Amygdala (tissue), 56 donors: Measurements from ENCODE around the gene LRRC8A.
"Not testable (repeated sequence)": the region's sequence is repeated elsewhere in the genome, so short reads cannot be mapped to it uniquely, and the experiment has no call there.

Experiments
- DNase-seq, 56 donors: peaks; one replicate each; lab custom pipeline; 2025; lab: John Stamatoyannopoulos, UW

LRRC8A gene

DNA sequence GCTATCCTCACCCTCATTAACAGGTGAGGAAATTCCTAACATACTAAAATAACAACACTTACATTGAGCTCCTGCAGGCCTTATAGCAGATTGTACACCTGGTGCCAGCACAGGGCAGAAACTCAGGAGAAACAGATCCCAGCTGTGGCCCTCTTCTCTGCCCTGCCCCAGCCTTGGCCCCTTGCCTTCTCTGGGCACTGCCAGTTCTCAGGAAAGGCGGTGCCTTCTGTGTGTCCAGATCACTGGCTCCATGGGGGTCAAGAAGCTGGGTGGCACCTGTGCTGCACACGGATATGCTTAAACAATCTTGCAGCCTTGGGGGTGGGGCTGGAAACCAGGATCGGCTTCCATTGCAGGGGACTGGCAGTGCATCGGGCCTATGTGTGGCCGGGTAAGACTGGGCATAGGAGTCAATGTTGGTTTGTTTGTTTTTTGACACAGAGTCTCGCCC, 19.5 kb upstream of the LRRC8A start:
- DNase-seq = no peak

DNA sequence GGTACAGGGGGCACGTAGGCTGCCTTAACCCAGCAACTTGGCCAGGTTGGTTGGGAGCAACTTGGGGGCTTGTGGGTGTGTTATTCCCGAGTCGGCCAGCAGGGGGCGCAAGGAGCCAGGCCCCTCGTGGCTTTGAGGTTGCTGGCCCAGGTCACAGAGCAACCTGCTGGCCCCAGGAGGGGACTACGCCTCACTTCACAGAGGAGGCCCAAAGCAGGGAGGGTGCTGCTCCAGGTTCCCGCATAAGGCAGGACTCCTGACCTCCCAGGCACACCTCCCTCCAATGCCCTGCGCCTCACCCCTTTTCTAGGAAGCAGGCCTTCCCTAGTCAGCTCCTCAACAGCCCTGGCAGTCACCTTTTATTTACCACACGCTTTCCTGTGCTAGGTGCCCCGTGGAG, 18.3 kb upstream of the LRRC8A start:
- DNase-seq = peak in 34 of 56 donors; percentile 16 to 74 (median 36)

DNA sequence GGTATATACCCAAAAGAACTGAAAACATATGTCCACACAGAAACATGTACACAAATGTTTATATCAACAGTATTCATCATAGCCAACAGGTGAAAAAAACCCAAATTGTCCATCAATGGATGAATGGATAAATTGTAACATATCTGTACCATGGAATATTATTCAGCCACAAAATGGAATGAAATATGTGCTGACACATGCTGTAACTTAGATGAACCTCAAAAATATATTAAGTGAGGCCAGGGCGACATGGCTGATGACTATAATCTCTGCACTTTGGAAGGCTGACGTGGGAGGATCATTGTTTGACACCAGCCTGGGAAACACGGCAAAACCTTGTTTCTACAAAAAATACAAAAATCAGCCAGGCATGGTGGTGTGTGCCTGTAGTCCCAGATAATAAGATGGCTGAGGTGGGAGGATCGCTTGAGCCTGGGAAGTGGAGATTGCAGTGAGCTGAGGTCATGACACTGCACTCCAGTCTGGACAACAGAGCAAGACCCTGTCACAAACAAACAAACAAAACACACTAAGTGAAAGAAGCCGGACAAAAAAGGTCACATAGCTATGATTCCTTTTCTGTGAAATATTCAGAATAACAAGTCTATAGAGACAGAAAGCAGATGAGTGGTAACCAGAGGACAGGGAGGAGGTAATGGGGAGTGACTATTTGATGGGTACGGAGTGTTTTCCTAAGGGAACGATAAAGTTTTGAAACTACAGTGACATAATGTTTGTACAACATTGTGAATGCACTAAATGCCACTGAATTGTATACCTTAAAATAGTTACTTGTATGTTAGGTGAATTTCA, 11.6 kb upstream of the LRRC8A start:
- no peak for DNase-seq

DNA sequence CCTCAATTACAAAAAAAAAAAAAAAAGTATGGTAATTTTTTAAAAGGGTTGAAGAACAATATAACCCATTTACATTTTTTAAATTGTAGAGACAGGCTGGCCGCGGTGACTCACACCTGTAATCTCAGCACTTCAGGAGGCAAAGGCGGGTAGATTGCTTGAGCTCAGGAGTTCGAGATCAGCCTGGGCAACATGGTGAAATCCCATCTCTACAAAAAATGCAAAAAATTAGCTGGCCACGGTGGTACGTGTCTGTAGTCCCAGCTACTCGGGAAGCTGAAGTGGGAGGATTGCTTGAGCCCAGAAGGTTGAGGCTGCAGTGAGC, 11.0 kb upstream of the LRRC8A start:
- not testable (repeated sequence) for DNase-seq

DNA sequence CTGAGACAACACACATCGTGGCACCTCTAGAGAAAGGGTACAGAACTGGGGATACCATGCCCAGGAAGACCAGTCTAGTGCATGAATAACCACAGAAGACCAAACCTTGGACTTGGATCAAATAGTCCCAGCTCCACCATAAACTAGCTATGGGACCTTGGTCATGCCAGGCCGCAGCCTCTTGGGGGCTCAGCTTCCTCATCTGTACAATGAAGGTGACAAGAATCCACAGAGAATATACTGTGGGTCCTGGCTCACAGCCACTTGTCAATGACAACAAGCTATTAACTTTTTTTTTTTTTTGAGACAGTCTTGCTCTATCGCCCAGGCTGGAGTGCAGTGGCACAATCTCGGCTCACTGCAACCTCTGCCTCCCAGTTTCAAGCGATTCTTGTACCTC, 4.1 kb upstream of the LRRC8A start:
- no peak for DNase-seq

DNA sequence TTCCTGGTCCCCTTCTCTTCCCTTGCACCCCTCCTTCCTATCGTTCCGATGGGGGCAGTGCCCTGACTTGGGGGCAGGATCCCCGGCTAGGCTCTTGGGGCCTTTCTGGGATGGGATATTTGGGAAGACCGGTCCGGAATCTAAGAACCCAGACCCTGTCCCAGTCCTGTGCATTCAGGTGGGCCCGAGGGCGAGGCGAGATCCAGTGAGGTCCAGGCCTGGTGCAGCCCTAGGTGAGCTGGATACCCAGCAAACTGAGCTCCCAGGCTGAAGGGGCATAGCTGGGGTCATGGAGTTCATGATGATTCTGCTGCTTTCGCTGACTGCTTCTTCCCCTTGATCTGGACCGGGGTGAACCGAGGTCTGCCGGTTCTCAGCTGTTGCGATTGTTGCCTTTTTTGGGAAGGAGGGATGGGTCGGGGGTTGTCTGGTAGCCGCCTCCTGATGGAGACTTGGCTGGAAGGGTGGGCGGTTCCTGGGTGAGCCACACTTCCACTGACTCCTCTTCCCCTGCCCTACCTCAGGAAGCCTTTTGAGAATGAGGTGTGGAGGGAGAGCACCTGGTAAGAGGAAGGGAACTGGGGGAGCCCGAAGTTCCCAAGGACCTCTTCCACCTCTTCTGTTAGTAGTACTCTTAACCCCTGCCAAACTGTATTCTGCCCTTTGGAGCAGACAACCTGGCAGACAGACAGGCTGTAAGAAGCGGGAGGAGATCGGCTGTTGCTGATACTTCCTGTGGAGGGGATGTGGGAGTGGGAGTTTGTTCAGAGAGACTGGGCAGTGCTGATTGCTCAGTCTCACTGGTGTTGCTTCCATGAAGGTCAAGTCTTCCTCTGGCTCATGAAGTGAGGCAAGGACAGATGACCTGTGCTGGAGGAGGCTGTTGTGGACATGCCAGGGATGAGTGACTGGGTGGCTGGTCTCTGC, 1.0 kb downstream of the LRRC8A start:
- DNase-seq = peak in 3 of 56 donors; percentile 57 to 70 (median 59)

DNA sequence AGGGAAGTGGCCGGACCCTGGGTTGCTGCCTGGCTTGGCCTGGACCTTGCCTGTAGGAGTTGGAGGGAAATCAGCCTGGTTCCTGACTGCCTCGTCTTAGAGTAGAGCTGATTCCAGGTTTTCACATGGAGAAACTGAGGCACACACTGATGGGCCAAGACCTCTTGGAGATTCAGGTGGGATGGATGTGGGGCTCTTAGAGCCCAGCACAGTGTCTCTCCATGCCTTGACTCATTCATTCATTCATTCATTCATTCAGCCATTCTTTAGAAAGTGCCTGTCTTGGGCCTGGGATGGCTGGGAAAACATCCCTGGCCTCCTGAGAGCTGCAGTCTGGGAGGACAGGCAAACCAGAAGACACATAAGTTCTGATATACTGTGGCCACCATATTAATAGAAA, 2.2 kb downstream of the LRRC8A start:
- no peak for DNase-seq

DNA sequence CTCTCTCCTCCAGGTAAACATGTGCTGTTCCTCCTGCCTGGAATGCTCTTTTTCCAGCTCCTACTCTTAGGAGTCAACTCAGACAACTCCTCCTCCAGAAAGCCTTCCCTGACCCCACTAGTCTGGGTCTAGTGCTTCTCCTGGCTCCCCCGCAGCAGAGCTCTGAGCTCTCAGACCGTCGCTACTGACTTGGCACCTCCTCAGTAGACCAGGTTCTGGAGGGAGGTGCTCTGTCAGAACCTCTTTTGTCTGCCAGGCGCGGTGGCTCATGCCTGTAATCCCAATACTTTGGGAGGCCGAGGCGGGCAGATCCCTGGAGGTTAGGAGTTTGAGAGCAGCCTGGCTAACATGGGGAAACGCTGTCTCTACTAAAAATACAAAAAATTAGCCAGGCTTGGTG, 3.4 kb downstream of the LRRC8A start:
- DNase-seq = no peak

DNA sequence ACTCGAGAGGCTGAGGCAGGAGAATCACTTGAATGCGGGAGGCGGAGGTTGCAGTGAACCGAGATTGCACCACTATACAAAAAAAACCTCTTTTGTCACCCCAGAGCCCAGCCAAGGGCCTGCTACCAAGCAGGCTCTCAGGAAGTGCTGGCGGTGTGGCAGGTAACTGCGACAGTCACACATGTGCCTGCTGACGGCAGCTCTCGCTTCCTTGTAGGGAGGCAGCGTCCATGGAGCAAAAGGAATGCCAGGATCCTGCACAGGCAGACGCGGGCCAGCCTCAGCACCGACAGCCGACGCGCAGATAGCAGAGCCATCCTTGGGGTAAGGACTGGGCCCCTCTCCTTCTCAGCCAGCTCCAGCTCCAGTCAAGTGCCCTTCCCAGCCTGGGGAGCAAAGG, 3.9 kb downstream of the LRRC8A start:
- no peak for DNase-seq

DNA sequence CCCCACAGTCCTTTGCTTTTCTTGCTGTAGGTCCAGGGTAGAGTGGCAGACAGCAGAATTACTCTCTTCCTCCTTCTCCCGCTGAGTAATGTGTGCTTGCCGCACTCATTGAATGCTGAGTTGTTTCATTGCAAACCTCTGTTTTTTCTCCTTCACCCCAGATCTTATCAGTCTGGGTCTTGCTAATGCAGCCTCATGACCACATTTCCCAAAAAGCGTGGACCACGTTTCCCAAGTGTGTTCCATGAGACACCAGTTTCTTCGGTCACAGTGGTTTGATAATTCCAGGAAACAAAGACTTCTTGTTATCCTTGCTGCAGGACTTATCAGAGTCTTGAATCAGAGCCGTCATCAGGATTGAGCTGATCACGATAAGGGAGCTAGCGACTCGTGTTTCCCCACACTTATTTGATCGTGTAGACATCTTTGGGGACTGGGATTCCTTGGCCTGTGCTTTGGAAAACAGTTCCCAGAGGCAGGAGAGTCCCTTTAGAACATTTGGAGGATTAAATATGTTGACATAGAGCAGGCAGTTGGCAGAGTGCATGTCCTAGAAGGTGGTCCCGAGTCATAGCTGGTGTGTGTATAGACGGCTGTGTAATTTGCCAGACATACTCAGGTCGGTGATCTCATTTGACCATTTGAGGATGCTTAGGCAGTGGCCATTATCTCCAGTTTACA, 4.4 kb downstream of the LRRC8A start:
- DNase-seq = no peak

DNA sequence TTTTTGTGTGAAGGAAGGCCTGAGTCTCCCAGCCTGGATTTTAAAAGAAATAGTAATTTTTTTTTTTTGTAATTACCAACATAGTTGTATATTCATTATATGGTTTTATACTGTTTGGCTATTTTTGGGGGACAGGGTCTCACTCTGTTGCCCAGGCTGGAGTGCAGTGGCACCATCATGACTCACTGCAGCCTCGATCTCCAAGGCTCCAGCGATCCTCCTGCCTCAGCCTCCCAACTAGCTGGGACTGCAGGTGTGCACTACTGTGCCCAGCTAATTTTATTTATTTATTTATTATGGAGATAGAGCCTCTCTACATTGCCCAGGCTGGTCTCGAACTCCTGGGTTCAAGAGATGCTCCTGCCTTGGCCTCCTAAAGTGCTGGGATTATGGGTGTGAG, 5.1 kb downstream of the LRRC8A start:
- DNase-seq = no peak

DNA sequence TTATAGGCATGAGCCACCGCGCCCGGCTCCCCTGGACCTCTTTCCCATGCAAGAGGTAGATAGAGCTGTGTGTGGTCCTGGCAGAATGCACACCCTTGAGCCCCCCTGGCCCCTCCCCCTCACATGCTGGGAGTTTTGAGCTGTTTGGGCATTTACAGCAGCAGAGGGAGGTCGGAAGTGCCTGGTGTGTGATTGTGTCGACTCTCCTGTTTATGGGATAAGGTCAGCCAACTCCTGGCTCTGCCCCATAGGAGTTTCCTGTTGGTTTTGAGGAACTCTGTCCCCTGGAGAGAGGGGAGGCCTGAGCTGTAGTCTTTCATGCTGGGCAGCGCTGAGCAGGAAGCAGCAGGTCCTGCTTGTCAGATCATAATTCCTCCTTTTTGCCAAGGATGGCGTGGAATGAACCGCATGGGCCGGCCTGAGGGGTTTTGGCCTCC, 6.0 kb downstream of the LRRC8A start:
- DNase-seq = no peak

DNA sequence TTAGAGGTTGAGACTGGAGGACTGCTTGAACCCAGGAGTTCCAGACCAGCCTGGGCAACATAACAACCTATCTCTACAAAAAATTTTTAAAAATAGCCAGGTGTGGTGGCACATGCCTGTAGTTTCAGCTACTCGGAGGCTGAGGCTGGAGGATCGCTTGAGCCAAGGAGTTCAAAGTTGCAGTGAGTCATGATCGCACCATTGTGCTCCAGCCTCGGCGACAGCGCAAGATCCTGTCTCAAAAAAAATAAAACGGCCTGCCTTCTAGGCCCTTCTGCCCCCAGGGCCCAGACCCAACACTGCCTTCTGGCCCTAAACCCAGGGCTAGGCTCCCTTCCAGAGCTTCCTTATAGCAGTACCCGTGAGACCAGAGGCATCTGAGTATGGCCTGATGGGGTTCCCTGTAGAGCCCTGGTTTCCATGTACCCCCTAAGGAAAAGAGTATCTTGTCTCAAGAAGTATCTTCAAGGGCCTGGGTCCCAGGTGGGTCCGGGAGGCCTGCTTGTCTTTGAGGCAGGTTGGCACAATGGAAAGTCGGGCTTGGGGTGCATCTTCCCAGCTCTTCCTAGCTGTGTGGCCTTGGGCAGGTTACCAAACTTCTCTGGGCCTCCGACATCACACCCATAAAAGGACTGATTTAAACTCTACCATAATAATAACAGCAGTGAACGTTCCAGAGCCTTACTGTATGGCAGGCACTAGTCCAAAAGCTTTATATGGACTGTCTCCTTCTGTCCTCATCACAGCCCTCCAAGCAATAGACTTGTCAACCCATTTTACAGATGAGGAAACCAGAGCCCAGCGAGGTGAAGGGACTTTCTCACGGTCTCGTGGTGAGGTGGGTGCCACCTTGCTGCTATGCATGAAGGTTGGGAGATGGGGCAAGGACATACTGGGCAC, 9.6 kb downstream of the LRRC8A start:
- DNase-seq = no peak

DNA sequence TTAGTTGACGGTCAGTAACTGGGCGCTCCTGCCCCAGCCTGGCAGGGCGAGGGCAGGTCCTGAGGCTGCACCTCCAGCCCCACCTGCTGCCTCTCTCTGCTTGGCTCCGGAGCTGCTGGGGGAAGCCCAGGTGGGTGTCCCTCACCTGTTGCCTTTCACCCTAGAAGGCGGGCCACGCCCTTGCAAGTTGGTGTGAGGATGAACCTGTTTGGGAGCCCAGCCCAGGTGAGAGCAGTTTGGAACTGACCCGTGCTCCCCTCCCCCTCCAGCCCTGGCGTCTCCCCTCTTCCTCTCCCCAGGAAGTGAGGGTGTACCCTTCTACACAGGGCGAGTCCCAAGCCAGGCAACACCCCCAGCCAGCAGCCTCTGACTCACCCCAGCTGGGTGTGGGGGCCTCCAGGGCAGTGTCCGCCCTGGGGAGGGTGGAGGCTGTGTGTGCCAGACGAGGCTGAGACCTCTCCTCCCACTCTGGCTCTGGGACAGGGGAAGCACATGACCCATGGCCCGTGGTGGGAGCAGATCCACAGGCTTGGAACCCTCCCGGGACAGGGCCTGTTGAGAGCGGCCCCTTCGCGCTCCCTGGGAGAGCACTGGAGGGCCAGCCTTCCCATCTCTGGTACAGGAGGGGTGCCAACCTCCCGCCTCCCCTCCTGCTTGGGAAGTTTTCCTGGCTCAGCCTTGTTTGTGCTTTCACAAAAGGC, 10.4 kb downstream of the LRRC8A start:
- DNase-seq = peak in 55 of 56 donors; percentile 50 to 98 (median 91)

DNA sequence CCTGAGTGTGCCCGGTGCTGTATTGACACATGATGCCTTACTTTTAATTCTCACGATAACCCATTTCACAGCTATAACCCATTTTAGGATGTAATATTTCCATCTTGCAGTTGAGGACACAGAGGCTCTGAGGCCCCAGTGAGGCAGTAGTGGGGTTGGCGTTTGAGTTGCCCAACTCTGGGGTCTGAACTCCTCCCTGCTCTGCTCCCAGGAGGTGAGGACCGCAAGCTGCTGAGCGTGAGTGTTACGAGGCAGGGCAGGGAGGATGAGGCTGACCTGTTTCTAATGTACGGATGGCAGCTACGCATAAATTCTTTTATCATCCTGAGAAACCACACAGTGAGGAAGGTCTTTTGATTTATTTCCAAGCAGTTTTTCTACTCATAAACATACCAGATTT, 11.4 kb downstream of the LRRC8A start:
- no peak for DNase-seq

DNA sequence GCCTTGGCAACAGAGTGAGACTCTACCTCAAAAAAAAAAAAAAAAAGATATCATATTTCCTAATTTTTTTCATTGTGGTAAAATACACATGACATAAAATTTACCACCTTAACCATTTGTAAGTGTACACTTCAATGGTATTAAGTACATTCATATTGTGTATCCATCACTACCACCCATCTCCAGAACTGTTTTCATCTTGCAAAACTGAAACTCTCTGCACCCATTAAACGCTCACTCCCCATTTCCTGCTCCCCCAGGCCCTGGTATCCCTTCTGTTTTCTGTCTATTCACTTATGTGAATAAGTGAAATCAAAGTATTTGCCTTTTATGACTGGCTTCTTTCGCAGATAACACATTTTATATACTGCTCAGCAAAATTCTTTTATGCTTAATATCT, 12.8 kb downstream of the LRRC8A start:
- DNase-seq = no peak

DNA sequence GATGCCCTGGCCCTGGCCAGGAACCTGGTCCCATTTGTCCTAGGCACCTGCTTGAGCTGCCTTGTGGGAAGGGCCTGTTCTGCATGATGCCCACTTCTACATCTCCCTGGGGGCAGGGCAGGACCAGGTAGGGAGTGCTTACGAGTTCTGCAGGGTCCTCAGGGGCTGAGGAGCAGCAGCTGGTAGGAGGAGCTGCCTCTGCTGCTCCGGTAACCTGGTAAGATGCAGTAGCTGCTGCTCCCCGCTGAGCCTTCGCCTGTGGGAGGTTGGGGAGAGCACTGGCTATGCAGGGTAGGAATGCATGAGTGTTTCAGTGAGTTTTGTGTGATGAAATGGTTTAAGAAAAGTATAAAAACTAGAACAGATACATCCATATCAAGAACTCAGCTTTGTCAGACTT, 13.6 kb downstream of the LRRC8A start:
- peak in 3 of 56 donors; percentile 13 to 23 (median 17) for DNase-seq

DNA sequence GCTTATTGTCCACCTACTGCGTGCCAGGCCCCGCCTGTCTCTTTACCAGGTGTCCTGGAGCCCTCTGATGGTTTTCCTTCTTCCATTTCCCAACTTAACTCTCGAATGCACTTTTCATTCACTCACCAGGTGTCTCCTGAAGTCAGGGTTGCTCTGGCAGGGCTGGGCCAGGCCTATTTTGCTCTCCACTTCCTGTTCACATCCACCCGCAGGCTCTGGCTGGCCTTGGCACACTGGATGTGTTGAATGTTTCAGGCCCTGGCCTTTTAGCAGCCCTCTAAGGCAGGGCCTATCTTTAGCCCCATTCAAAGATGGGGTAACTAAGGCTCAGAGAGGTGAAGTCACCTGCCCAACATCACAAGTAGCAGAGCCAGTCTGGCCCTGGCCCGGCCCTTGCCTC, 16.4 kb downstream of the LRRC8A start:
- no peak for DNase-seq

DNA sequence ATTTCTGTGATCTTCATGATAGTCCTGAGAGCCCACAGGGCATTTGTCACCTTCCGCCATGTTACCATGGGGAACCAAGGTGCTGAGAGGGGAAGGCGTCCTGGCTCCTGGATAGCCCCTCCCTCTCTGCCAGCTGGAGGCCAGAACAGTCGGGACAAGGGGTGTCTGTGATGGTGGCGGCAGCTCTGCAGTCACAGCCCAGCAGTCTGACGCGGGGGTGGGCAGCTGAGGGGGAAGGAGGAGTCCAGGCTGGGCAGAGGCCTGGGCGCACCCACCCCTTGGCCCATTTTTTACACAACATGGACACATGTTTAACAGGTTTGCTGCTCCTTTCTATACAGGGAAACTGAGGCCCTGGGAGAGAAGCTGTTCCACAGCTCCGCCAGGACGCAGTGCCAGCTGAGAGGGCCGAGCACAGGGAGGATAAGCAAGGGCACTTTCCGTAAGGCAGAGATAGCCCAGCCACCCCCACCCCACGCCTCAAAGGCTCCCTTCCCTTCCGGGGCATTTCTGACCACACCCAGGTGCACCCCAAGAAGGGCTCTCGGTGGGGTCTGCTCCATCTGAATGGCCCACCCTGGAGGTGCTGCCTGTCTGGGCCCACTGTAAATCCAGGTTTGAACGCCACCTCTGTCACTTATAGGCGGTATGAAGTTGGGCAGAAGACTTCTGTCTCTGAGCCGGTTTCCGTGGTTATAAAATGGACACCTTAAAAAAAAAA, 17.1 kb downstream of the LRRC8A start:
- DNase-seq = peak in 17 of 56 donors; percentile 13 to 66 (median 36)
